Measurements from ENCODE around the gene CHIA.

GRCh38 chr1:111359376-111359775, 68.7 kb downstream of the CHIA start:
- TF ChIP-seq FOXM1 (IDR thresholded peaks at IDR 0.05; ENCODE audit: borderline replicate concordance) (no peak), LEF1 (IDR thresholded peaks at IDR 0.05; ENCODE audit: borderline replicate concordance) (no peak), SP1 (IDR thresholded peaks at IDR 0.05) (no peak), CTBP1 (IDR thresholded peaks at IDR 0.05; ENCODE audit: borderline replicate concordance) (no peak), L3MBTL2 (conservative IDR thresholded peaks at IDR 0.05) (no peak), ZNF384 (IDR thresholded peaks at IDR 0.05) (no peak), FOXA1 (IDR thresholded peaks at IDR 0.05) (no peak)

All from HEK293T (cell line).